ENCODE measurements around the gene CMIP.

The CMIP gene

GRCh38 chr16:81553814-81554675 lies 109.4 kb downstream of the CMIP start:
- FAIRE-seq, result no peak

- FAIRE-seq, result no peak
These were observed 110.4 kb downstream of the CMIP start for GRCh38 chr16:81554979-81555378.

DNA sequence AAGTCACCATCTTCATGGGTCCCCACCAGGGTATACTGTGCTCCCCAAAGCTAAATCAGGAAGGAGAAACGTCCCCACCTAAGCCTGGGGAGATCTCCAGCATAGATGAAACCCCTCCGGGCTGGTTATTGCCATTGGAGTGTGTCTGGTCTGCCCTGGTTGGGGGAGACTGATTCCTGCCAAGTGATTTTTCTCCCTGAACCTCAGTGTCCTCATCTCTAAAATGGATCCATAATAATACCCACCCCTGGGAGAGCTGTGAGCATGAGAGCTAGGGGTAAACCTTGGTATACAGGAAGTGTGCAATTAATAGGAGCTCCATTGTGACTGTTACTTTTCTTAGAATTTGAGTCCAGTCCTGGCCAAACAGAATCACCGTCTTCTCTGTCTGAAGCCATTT lies 111.1 kb downstream of the CMIP start:
- FAIRE-seq, result no peak

DNA sequence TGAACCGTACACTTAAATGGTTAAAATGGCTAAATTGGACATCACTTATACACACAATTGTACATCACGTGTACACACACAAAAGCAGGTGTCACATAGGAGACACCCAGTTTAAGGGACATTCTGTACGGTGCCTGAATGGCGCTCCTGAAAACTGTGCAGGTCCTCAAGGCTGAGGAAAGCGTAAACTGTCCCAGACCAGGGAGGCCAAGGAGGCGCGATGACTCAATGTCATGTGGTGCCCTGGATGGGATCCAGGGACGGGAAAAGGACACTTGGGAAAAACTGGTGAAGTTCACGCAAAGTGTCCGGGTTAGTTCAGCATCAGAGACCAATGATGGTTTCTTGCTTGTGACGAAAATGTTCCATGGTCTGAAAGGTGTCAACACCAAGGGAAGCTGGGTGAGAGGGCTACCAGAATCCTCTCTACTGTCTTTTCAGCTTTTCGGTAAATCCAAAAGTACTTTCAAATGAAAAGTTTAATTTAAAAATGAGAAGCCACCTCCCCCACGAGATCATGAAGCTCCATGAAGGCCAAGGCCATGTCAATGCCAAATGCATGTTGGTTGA lies 112.2 kb downstream of the CMIP start:
- no peak for FAIRE-seq

DNA sequence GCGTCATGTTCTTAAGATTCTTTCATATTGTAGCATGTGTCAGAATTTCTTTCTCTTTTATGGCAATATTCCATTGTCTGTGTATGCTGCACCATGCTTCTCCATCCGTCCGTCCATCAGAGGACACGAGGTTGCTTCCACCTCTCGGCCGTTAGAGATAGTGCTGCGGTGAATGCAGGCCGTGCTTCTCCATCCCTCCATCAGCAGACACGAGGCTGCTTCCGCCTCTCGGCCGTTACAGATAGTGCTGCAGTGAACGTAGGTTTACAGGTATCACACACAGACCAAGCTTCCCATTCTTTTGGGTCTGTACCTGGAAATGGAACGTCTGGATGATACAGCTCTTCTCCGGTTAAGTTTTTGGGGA lies 113.5 kb downstream of the CMIP start:
- FAIRE-seq, result no peak

DNA sequence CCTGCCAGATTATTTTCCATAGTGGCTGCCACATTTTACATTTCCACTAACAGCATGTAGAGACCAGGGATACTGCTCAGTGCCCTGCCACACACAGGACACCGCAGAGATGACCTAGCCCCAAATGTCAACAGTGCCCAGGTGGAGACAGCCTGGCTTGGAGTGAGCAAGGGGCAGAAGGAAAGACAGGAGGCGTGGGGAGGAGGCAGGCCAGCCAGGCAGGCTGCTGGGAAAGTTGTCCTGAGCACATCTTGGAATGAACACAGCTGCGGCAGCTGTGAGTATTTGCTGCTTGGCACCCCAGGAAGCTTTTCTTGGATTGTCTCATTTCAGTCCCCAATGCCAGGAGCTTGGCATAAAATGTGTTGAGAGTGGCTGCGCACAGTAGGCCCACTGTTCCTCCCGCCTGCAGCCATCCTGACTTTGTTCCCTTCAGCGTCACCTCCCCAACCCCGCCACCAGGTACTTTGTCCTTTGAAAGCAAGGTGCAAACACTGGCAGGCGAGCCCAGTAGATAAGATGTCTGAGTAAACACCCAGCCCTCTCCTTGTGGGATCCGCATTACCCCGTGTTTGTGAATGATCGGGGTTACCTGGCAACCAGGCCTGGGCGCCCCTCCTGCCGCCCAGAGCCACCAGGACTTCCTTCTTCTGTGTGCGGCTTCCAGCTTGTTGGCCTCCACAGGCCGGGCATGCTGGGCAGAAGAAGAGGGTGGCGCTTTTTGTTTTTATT lies 114.0 kb downstream of the CMIP start:
- FAIRE-seq, result no peak

- no peak for FAIRE-seq
These were observed 116.5 kb downstream of the CMIP start for GRCh38 chr16:81560979-81561657.

- FAIRE-seq, result no peak
These were observed 117.7 kb downstream of the CMIP start for GRCh38 chr16:81562174-81562849.

GRCh38 chr16:81562926-81563325 lies 118.3 kb downstream of the CMIP start:
- no peak for FAIRE-seq

DNA sequence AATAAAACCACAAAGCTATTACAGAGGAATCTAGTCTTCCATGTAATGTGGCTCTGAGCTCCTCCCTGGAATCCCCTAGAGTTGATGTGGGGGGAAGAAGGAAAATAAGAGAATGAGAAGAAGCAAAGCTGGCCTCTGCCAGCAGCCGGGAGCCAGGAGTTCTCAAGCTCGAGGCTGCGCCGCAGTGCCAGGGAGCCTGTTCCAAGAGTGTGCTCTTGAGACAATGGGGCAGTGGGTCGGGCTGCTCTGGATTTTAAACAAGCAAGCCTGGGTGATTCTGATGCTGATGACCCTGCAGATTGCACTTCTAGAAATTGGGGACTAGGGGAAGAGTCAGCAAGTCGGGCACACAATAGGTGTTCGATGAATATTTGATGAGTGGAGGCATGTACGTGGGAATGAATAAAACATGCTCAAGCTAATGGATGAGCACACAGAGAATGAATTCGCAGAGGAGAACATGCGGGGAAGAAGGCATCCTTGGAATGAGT lies 119.9 kb downstream of the CMIP start:
- FAIRE-seq, result no peak

DNA sequence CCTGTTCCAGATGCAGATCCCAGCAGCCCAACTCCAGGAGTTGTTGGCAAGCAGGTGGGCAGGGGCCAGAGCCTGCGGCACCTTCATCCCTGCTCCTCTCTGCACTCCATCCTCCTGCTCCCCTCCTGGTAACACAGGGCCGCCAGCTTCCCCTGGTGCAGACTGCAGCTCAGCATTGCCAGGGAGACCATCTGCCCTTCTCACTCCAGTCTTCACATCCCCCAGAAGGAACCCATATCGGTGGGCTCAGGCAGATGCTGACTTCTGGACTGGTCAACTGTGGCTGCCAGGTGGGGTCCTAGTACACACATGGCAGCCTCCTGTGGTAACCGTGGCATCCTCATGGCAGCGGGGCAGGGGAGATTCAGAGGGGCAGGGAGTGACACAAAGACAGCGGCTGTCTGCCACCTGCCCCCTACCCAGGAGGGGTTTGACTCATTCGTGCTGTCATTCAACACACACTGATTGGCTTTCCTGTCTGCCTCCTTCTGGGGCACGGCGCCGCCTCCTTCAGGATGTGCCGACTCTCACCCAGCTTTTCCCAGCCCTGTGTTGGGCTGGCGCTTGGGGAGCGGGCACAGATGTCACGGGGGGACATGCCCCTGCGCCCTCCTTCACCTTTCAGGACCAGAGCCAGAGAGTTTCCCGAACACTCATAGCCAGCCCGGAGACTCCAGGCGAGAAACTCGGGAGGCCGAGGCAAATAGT lies 120.9 kb downstream of the CMIP start:
- FAIRE-seq, result no peak

DNA sequence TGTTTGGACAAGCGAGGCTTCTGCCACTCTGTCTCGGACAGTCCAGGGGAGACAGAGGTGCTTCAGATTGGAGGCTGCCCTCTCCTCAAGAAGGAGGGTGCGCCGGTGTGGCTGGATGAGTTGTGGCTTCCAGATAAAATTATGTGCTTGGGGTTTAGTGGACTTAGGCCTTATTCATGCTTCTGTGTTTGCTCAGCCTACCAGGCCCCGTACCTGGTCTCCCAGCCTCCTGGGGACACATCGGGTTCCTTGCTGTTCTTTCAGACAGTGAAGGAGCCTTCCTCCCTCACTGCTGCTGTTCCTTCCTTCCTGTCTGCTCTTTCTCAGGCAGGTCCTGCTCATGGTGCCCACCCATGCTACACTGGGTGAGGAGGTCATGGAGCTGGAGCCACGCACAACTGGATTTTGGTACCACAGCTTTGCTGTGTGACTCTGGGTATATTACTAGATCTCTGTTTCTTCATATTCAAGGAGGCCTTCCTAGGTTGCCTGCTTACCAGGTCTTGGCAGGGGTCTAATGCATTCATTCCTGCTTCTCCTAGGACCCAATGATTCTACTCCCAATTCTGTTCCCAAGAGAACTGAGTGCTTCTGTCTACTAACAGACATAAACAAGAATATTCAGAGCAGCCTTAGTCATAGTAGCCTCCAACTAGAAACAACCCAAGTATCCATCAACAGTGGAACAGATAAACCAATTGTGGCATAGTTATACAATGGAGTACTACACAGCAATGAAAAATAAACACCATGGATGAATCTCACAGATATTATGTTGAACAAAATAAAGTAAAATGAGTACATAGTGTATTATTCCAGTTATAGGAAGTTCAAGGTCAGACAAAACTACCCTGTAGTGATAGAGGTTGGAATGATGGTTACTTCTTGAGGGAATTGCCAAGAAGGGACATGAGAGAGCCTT lies 121.7 kb downstream of the CMIP start:
- no peak for FAIRE-seq

GRCh38 chr16:81567087-81567486 lies 122.5 kb downstream of the CMIP start:
- FAIRE-seq, result no peak

GRCh38 chr16:81567987-81568748 lies 123.6 kb downstream of the CMIP start:
- no peak for FAIRE-seq

GRCh38 chr16:81568749-81569087 lies 124.1 kb downstream of the CMIP start:
- no peak for FAIRE-seq

GRCh38 chr16:81569361-81570034 lies 124.9 kb downstream of the CMIP start:
- FAIRE-seq, result no peak

GRCh38 chr16:81570151-81570846 lies 125.7 kb downstream of the CMIP start:
- no peak for FAIRE-seq

GRCh38 chr16:81571175-81571574 lies 126.6 kb downstream of the CMIP start:
- no peak for FAIRE-seq
